GM18502 (cell line): ENCODE results near the gene KRT82.

Source experiments
- ATAC-seq: cut with Tn5 transposase; IDR thresholded peaks from one replicate; pipeline ENCODE4 v1.9.1; 2021; ENCODE audit warnings: mild to moderate bottlenecking; ENCODE audit not compliant: unreplicated experiment, poor library complexity

KRT82 gene

GRCh38 chr12:52436000-52436827, 30.1 kb upstream of the KRT82 start:
- no peak for ATAC-seq

GRCh38 chr12:52435659-52435999, 29.5 kb upstream of the KRT82 start:
- ATAC-seq = no peak

GRCh38 chr12:52434760-52435530, 28.8 kb upstream of the KRT82 start:
- no peak for ATAC-seq

GRCh38 chr12:52434081-52434733, 28.1 kb upstream of the KRT82 start, which contains the start of gene KRT75:
KRT75 (minus strand) TSS chr12:52434371; CDS start chr12:52434304, 67 bp downstream.
- no peak for ATAC-seq

- ATAC-seq = no peak
Measured at GRCh38 chr12:52433501-52434080, 27.5 kb upstream of the KRT82 start.

GRCh38 chr12:52432559-52433207, 26.5 kb upstream of the KRT82 start:
- no peak for ATAC-seq

GRCh38 chr12:52428121-52428520, 22.0 kb upstream of the KRT82 start:
- no peak for ATAC-seq

GRCh38 chr12:52427083-52427482, 20.9 kb upstream of the KRT82 start:
- no peak for ATAC-seq

- ATAC-seq = no peak
Measured at GRCh38 chr12:52426034-52426433, 19.9 kb upstream of the KRT82 start.

GRCh38 chr12:52425466-52425865, 19.3 kb upstream of the KRT82 start:
- no peak for ATAC-seq

- no peak for ATAC-seq
Measured at GRCh38 chr12:52423661-52424500, 17.7 kb upstream of the KRT82 start.

GRCh38 chr12:52423035-52423434, 16.9 kb upstream of the KRT82 start:
- ATAC-seq = no peak

GRCh38 chr12:52419656-52420055, 13.5 kb upstream of the KRT82 start:
- ATAC-seq = no peak

- ATAC-seq = no peak
Measured at GRCh38 chr12:52418576-52419110, 12.5 kb upstream of the KRT82 start.

- ATAC-seq = no peak
Measured at GRCh38 chr12:52417740-52418139, 11.6 kb upstream of the KRT82 start.

GRCh38 chr12:52416795-52417194, 10.7 kb upstream of the KRT82 start:
- no peak for ATAC-seq

GRCh38 chr12:52415870-52416750, 10.0 kb upstream of the KRT82 start:
- ATAC-seq = no peak

- ATAC-seq = no peak
Measured at GRCh38 chr12:52414936-52415335, 8.8 kb upstream of the KRT82 start.
